HG02759 (cell line): ENCODE results near the gene JMJD1C.
A peak's percentile ranks its signal among the peaks of the same experiment; 100 is the strongest.
"Not testable (repeated sequence)": the region's sequence is repeated elsewhere in the genome, so short reads cannot be mapped to it uniquely, and the experiment has no call there.

Experiments
- ATAC-seq: cut with Tn5 transposase; IDR thresholded peaks from one replicate; pipeline ENCODE4 v1.9.1; 2021; ENCODE audit warnings: mild to moderate bottlenecking, moderate library complexity; ENCODE audit not compliant: unreplicated experiment

Gene JMJD1C

GRCh38 chr10:63409465-63410027 is 56.2 kb downstream of the JMJD1C start:
- ATAC-seq: no peak

GRCh38 chr10:63407136-63407662 is 58.6 kb downstream of the JMJD1C start:
- ATAC-seq: no peak

- ATAC-seq: no peak
Measured at GRCh38 chr10:63396133-63396761, 69.5 kb downstream of the JMJD1C start.

- no peak for ATAC-seq
Measured at GRCh38 chr10:63393050-63393449, 72.7 kb downstream of the JMJD1C start.

GRCh38 chr10:63392224-63392623 is 73.6 kb downstream of the JMJD1C start:
- no peak for ATAC-seq

- ATAC-seq: no peak
Measured at GRCh38 chr10:63391812-63392211, 74.0 kb downstream of the JMJD1C start.

GRCh38 chr10:63390521-63390920 is 75.3 kb downstream of the JMJD1C start:
- no peak for ATAC-seq

- ATAC-seq: no peak
Measured at GRCh38 chr10:63388421-63389031, 77.3 kb downstream of the JMJD1C start.

GRCh38 chr10:63385254-63385653 is 80.5 kb downstream of the JMJD1C start:
- ATAC-seq: no peak

- no peak for ATAC-seq
Measured at GRCh38 chr10:63384675-63385074, 81.1 kb downstream of the JMJD1C start.

GRCh38 chr10:63384001-63384400 is 81.8 kb downstream of the JMJD1C start:
- no peak for ATAC-seq

GRCh38 chr10:63383141-63383540 is 82.6 kb downstream of the JMJD1C start:
- ATAC-seq: no peak

GRCh38 chr10:63382066-63382465 is 83.7 kb downstream of the JMJD1C start:
- no peak for ATAC-seq

GRCh38 chr10:63377305-63377661 is 88.5 kb downstream of the JMJD1C start:
- not testable (repeated sequence) for ATAC-seq

- ATAC-seq: peak; percentile 97
Measured at GRCh38 chr10:63376560-63377304, 89.0 kb downstream of the JMJD1C start.

- ATAC-seq: no peak
Measured at GRCh38 chr10:63375859-63376258, 89.9 kb downstream of the JMJD1C start.

GRCh38 chr10:63375458-63375857 is 90.3 kb downstream of the JMJD1C start:
- ATAC-seq: no peak

GRCh38 chr10:63374991-63375390 is 90.8 kb downstream of the JMJD1C start:
- ATAC-seq: no peak

GRCh38 chr10:63373176-63373575 is 92.6 kb downstream of the JMJD1C start:
- ATAC-seq: no peak

- no peak for ATAC-seq
Measured at GRCh38 chr10:63369711-63370110, 96.1 kb downstream of the JMJD1C start.

GRCh38 chr10:63368365-63368764 is 97.4 kb downstream of the JMJD1C start:
- ATAC-seq: no peak

GRCh38 chr10:63366933-63367332 is 98.8 kb downstream of the JMJD1C start:
- ATAC-seq: no peak
